HepG2 (cell line): ENCODE measurements around the gene CPT1B. TPM values are rescaled to one million over a fixed set of nuclear protein-coding genes. Genes with fewer than 3 reads are reported as not detected.
A peak's percentile ranks its signal among the peaks of the same experiment; 100 is the strongest.

Experiments used
- ARNT2 ChIP-seq: sonication (generic); formaldehyde crosslinking; IDR thresholded peaks from 2 replicates; pipeline ENCODE4 v1.8.0; 2022; ENCODE audit warnings: mild to moderate bottlenecking, low read depth, missing genetic modification reagents, moderate library complexity
- FOSL2 ChIP-seq: sonication (generic); formaldehyde crosslinking; IDR thresholded peaks from 2 replicates; pipeline ENCODE4 v1.4.0; 2020; ENCODE audit warnings: missing genetic modification reagents
- GATAD2A ChIP-seq: IDR thresholded peaks from 2 replicates; pipeline ENCODE4 v1.6.1; 2016
- HNF4G ChIP-seq, 2 experiments: sonication (generic) in 1 of 2; formaldehyde crosslinking in 1 of 2; IDR thresholded peaks; 2 replicates each; pipeline versions ENCODE4 v1.4.0 to v1.6.1; 2011 to 2020; ENCODE audit warnings: borderline replicate concordance in 2 of 2, low read depth in 2 of 2, mild to moderate bottlenecking in 2 of 2, low read length in 1 of 2, missing genetic modification reagents in 1 of 2, moderate library complexity in 1 of 2
- SKIL ChIP-seq: sonication (generic); formaldehyde crosslinking; IDR thresholded peaks from 2 replicates; pipeline ENCODE4 v1.8.0; 2022; ENCODE audit warnings: missing genetic modification reagents, mild to moderate bottlenecking, moderate library complexity, borderline replicate concordance
- SMC3 ChIP-seq: IDR thresholded peaks from 2 replicates; pipeline ENCODE4 v1.6.1; 2011; ENCODE audit warnings: low read length, improper control_type of control experiment
- TCF7 ChIP-seq: sonication (generic); IDR thresholded peaks from 2 replicates; pipeline ENCODE4 v1.6.1; 2016; ENCODE audit warnings: antibody characterized with exemption, low read depth
- TRIM24 ChIP-seq: sonication (generic); formaldehyde crosslinking; IDR thresholded peaks from 2 replicates; pipeline ENCODE4 v1.8.0; 2022; ENCODE audit warnings: mild to moderate bottlenecking, missing genetic modification reagents
- ZNF230 ChIP-seq: sonication (generic); formaldehyde crosslinking; IDR thresholded peaks from 2 replicates; pipeline ENCODE4 v1.4.0; 2020; ENCODE audit warnings: mild to moderate bottlenecking, missing genetic modification reagents
- ZNF383 ChIP-seq: sonication (generic); formaldehyde crosslinking; IDR thresholded peaks from 2 replicates; pipeline ENCODE4 v1.4.0; 2020; ENCODE audit warnings: missing genetic modification reagents, mild to moderate bottlenecking, borderline replicate concordance
- ZNF781 ChIP-seq: sonication (generic); formaldehyde crosslinking; IDR thresholded peaks from 2 replicates; pipeline ENCODE4 v1.5.1; 2020; ENCODE audit warnings: borderline replicate concordance, mild to moderate bottlenecking, missing genetic modification reagents; ENCODE audit errors: not compliant biosample characterization
- polyA plus RNA-seq, 8 experiments: library from polyadenylated mRNA; depleted of rRNA in 3 of 8; stranded (reverse) in 7 of 8; unstranded in 1 of 8; fragments of >200 nt; fragmentation: Illumina TruSeq in 4 of 8; extraction: Trizol in 4 of 8; gene quantifications; 2 replicates each; pipeline versions ENCODE4 v1.2.1 to v1.2.3, GENCODE V29; 2011 to 2016; ENCODE audit warnings: low read depth in 4 of 8, missing spikeins in 1 of 8, mixed read lengths in 1 of 8; ENCODE audit not compliant: insufficient read depth in 1 of 8
- total RNA-seq, 5 experiments: library from RNA; depleted of rRNA; stranded (reverse); fragments of >200 nt; fragmentation: Illumina TruSeq; extraction: Trizol; gene quantifications; 2 replicates each; pipeline ENCODE4 v1.2.3, GENCODE V29; 2016; ENCODE audit warnings: low read depth in 1 of 5
- TF ChIP-seq, protein P1 (sequence below): sonication (generic); formaldehyde crosslinking; IDR thresholded peaks from 2 replicates; pipeline ENCODE4 v1.4.0; 2020; ENCODE audit warnings: missing genetic modification reagents; ENCODE audit errors: not compliant biosample characterization
- TF ChIP-seq, protein P2 (sequence below): sonication (generic); formaldehyde crosslinking; IDR thresholded peaks from 2 replicates; pipeline ENCODE4 v1.8.0; 2022; ENCODE audit warnings: mild to moderate bottlenecking, missing genetic modification reagents
- TF ChIP-seq, protein P3 (sequence below): sonication (generic); formaldehyde crosslinking; conservative IDR thresholded peaks from 2 replicates; pipeline ENCODE4 v1.8.1; 2023; ENCODE audit warnings: missing genetic modification reagents
- TF ChIP-seq, protein P4 (sequence below), 2 experiments: sonication (generic) in 1 of 2; formaldehyde crosslinking in 1 of 2; IDR thresholded peaks; 2 replicates each; pipeline versions ENCODE4 v1.4.0 to v1.6.1; 2016 to 2020; ENCODE audit warnings: borderline replicate concordance in 1 of 2, low read depth in 1 of 2, mild to moderate bottlenecking in 1 of 2, missing genetic modification reagents in 1 of 2

The CPT1B gene
- total and polyA plus RNA-seq, 2 of the 13 experiments (the other 11 are each of a cell fraction or from before 2014, with no cell fraction given): 9.2 to 19.5 TPM

- TF ChIP-seq, protein P1, sequence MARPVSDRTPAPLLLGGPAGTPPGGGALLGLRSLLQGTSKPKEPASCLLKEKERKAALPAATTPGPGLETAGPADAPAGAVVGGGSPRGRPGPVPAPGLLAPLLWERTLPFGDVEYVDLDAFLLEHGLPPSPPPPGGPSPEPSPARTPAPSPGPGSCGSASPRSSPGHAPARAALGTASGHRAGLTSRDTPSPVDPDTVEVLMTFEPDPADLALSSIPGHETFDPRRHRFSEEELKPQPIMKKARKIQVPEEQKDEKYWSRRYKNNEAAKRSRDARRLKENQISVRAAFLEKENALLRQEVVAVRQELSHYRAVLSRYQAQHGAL (CRISPR knock-in tag): no peak
- TF ChIP-seq FOSL2 (CRISPR knock-in tag): peak; percentile 8; the same call in 1 of the 2 replicates
- TF ChIP-seq, protein P2, sequence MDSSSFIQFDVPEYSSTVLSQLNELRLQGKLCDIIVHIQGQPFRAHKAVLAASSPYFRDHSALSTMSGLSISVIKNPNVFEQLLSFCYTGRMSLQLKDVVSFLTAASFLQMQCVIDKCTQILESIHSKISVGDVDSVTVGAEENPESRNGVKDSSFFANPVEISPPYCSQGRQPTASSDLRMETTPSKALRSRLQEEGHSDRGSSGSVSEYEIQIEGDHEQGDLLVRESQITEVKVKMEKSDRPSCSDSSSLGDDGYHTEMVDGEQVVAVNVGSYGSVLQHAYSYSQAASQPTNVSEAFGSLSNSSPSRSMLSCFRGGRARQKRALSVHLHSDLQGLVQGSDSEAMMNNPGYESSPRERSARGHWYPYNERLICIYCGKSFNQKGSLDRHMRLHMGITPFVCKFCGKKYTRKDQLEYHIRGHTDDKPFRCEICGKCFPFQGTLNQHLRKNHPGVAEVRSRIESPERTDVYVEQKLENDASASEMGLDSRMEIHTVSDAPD (CRISPR knock-in tag): no peak
- TF ChIP-seq SKIL (CRISPR knock-in tag): no peak
- no peak for TF ChIP-seq TCF7
- no peak for TF ChIP-seq ARNT2 (CRISPR knock-in tag)
- no peak for TF ChIP-seq ZNF781
- no peak for TF ChIP-seq TRIM24 (CRISPR knock-in tag)
- peak; percentile 49; the same call in 1 of the 2 replicates for TF ChIP-seq GATAD2A (CRISPR knock-in tag)
- 0 out of 2 replicates have a peak, but pooled peaks have one; percentile 22 for TF ChIP-seq ZNF383
- TF ChIP-seq SMC3: no peak
- TF ChIP-seq HNF4G (IDR thresholded peaks at IDR 0.05; ENCODE audit: borderline replicate concordance, low read depth, low read length): no peak
- no peak for TF ChIP-seq HNF4G (CRISPR knock-in tag; IDR thresholded peaks at IDR 0.05; ENCODE audit: borderline replicate concordance, low read depth)
- no peak for TF ChIP-seq ZNF230 (CRISPR knock-in tag)
- TF ChIP-seq, protein P3, sequence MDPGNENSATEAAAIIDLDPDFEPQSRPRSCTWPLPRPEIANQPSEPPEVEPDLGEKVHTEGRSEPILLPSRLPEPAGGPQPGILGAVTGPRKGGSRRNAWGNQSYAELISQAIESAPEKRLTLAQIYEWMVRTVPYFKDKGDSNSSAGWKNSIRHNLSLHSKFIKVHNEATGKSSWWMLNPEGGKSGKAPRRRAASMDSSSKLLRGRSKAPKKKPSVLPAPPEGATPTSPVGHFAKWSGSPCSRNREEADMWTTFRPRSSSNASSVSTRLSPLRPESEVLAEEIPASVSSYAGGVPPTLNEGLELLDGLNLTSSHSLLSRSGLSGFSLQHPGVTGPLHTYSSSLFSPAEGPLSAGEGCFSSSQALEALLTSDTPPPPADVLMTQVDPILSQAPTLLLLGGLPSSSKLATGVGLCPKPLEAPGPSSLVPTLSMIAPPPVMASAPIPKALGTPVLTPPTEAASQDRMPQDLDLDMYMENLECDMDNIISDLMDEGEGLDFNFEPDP: no peak
- TF ChIP-seq, protein P4, sequence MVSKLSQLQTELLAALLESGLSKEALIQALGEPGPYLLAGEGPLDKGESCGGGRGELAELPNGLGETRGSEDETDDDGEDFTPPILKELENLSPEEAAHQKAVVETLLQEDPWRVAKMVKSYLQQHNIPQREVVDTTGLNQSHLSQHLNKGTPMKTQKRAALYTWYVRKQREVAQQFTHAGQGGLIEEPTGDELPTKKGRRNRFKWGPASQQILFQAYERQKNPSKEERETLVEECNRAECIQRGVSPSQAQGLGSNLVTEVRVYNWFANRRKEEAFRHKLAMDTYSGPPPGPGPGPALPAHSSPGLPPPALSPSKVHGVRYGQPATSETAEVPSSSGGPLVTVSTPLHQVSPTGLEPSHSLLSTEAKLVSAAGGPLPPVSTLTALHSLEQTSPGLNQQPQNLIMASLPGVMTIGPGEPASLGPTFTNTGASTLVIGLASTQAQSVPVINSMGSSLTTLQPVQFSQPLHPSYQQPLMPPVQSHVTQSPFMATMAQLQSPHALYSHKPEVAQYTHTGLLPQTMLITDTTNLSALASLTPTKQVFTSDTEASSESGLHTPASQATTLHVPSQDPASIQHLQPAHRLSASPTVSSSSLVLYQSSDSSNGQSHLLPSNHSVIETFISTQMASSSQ (IDR thresholded peaks at IDR 0.05; ENCODE audit: low read depth): no peak
- TF ChIP-seq, protein P4 (CRISPR knock-in tag; IDR thresholded peaks at IDR 0.05; ENCODE audit: borderline replicate concordance): peak; percentile 12; the same call in 1 of the 2 replicates
Measured at GRCh38 chr22:50526834-50527801, 51.1 kb downstream of the CPT1B start (continued).
